ENCODE data around the gene APCDD1. TPM values are rescaled to one million over a fixed set of nuclear protein-coding genes. Genes with fewer than 3 reads are reported as not detected.

APCDD1 gene
- total RNA-seq, 1 experiment from 2014 or later: not detected

DNA sequence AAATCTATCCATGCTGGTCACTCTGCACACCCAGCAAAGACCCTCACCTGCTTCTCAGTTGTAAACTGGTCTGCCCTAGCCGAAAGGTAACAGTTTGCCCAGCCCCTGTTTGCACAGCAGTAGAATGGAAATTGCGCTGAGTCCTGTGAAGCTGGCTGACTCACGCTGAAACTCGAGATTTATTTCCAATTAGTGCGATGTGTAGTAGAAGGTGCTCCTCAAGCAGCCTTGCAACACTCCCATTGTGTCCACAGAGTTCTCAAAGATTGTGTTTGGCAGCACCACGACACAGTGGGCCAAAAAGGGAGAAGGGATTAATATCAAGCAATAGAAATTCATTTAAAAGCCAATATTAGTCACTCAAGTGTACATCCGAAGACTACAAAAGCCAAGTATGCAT, 21.7 kb upstream of the APCDD1 start:
- CTCF ChIA-PET: no interaction called here
- Mint-ChIP-seq H3K27me3 (ENCODE audit: unreplicated experiment) (peaks cover 31% of the 10 kb centered on the region), H3K4me1 (ENCODE audit: low read depth, unreplicated experiment) (peaks cover 9% of the 10 kb centered on the region), H3K9me3 (ENCODE audit: low read depth, unreplicated experiment) (no peaks in the 10 kb centered on the region), H3K4me3 (ENCODE audit: low read depth, unreplicated experiment) (no peak overlapping the region), H3K27ac (ENCODE audit: unreplicated experiment) (no peak overlapping the region), H3K36me3 (ENCODE audit: insufficient read depth, unreplicated experiment) (no peaks in the 10 kb centered on the region)
- BruUV-seq (replicated peaks): no TSS peak
- TF ChIP-seq, protein P1, sequence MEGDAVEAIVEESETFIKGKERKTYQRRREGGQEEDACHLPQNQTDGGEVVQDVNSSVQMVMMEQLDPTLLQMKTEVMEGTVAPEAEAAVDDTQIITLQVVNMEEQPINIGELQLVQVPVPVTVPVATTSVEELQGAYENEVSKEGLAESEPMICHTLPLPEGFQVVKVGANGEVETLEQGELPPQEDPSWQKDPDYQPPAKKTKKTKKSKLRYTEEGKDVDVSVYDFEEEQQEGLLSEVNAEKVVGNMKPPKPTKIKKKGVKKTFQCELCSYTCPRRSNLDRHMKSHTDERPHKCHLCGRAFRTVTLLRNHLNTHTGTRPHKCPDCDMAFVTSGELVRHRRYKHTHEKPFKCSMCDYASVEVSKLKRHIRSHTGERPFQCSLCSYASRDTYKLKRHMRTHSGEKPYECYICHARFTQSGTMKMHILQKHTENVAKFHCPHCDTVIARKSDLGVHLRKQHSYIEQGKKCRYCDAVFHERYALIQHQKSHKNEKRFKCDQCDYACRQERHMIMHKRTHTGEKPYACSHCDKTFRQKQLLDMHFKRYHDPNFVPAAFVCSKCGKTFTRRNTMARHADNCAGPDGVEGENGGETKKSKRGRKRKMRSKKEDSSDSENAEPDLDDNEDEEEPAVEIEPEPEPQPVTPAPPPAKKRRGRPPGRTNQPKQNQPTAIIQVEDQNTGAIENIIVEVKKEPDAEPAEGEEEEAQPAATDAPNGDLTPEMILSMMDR (IDR thresholded peaks at IDR 0.05; ENCODE audit: unreplicated experiment): no peak
- DNase-seq: no peak
- intact Hi-C loops (cut with micrococcal nuclease; ENCODE audit: unreplicated experiment): loop anchor here (10.0 kb wide), 1 partner anchor 358 kb away; no protein-coding TSS in a partner anchor

DNA sequence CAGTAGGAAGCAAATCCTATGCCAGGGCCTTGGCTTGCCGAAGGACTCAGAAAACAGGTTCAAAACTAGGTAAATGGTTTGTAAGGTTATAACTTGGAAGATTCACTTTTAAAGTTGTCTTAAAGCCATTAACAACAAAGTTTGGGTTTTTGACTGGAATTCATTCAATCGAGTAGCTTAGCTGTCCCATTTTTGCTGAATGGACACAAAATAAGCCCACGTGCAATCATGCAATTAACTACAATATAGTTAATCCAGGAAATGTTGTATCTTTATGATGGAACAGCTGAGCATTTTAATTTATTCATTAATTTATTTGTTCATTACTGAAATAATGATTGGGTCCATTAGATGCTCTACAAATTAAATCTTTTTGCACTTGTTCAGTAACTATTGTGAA, 18.3 kb upstream of the APCDD1 start:
- no peak for DNase-seq
- Mint-ChIP-seq H3K36me3 (ENCODE audit: insufficient read depth, unreplicated experiment) (no peaks in the 10 kb centered on the region), H3K27me3 (ENCODE audit: unreplicated experiment) (peaks cover 48% of the 10 kb centered on the region), H3K9me3 (ENCODE audit: low read depth, unreplicated experiment) (no peaks in the 10 kb centered on the region), H3K4me1 (ENCODE audit: low read depth, unreplicated experiment) (peaks cover 9% of the 10 kb centered on the region), H3K27ac (ENCODE audit: unreplicated experiment) (no peak overlapping the region), H3K4me3 (ENCODE audit: low read depth, unreplicated experiment) (no peak overlapping the region)
- CTCF ChIA-PET: no interaction called here
- intact Hi-C loops (cut with micrococcal nuclease; ENCODE audit: unreplicated experiment): loop anchor here (10.0 kb wide), 1 partner anchor 361 kb away; no protein-coding TSS in a partner anchor
- TF ChIP-seq, protein P1 (IDR thresholded peaks at IDR 0.05; ENCODE audit: unreplicated experiment): no peak
- BruUV-seq (replicated peaks): no TSS peak

DNA sequence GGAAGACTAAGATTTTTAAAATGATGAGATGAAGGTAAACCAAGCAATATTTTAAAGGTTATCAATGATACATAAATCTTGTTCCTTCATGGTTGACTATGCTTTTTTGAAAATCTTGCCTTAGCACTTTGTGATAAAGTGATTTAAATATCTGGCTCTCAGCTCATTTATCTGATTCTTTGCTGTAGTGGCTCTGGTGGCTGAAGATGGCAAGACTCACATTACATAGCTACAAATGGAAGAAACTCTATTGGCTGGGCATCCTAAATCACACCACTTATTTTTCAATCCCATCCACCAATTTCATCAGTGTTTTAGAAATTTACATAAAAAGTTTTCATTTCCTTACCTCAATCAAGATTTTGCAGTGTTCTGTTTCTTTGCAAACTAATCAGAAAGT, 16.6 kb upstream of the APCDD1 start:
- DNase-seq: no peak
- Mint-ChIP-seq H3K27ac (ENCODE audit: unreplicated experiment) (no peak overlapping the region), H3K27me3 (ENCODE audit: unreplicated experiment) (peaks cover 55% of the 10 kb centered on the region), H3K4me1 (ENCODE audit: low read depth, unreplicated experiment) (no peaks in the 10 kb centered on the region), H3K4me3 (ENCODE audit: low read depth, unreplicated experiment) (no peak overlapping the region), H3K9me3 (ENCODE audit: low read depth, unreplicated experiment) (no peaks in the 10 kb centered on the region), H3K36me3 (ENCODE audit: insufficient read depth, unreplicated experiment) (no peaks in the 10 kb centered on the region)
- CTCF ChIA-PET: interaction anchor here (1.0 to 1.4 kb wide), 3 partner anchors 8 to 402 kb away, joined by 3 to 5 read pairs (median 4); no protein-coding TSS in a partner anchor
- intact Hi-C loops (cut with micrococcal nuclease; ENCODE audit: unreplicated experiment): loop anchor here (10.0 kb wide), 1 partner anchor 363 kb away; no protein-coding TSS in a partner anchor
- no TSS peak for BruUV-seq (replicated peaks)
- TF ChIP-seq, protein P1 (IDR thresholded peaks at IDR 0.05; ENCODE audit: unreplicated experiment): peak; percentile 33

DNA sequence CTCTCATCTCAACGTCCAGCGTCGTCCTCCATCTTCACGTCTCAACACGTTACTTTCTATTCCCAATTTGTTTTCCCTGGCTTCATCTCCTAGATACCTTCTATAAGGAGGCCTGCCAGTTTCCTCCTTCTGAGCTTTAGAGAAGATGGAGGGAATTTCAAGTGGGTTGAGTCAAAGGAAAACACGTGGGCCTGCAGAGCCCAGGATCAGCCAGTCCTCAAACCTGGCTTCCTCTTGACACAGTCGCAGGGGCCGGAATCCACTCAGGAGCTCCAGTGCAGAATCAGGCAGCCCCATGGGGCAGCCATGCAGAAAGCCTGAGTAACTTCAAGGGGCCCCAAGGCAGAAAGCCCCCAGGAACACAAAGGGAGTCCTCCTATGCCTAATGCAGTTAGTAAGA, 14.5 kb upstream of the APCDD1 start:
- intact Hi-C loops (cut with micrococcal nuclease; ENCODE audit: unreplicated experiment): loop anchor here (10.0 kb wide), 1 partner anchor 365 kb away; no protein-coding TSS in a partner anchor
- Mint-ChIP-seq H3K9me3 (ENCODE audit: low read depth, unreplicated experiment) (no peaks in the 10 kb centered on the region), H3K27me3 (ENCODE audit: unreplicated experiment) (peaks cover 59% of the 10 kb centered on the region), H3K4me3 (ENCODE audit: low read depth, unreplicated experiment) (no peak overlapping the region), H3K27ac (ENCODE audit: unreplicated experiment) (no peak overlapping the region), H3K36me3 (ENCODE audit: insufficient read depth, unreplicated experiment) (no peaks in the 10 kb centered on the region), H3K4me1 (ENCODE audit: low read depth, unreplicated experiment) (no peaks in the 10 kb centered on the region)
- TF ChIP-seq, protein P1 (IDR thresholded peaks at IDR 0.05; ENCODE audit: unreplicated experiment): no peak
- CTCF ChIA-PET: no interaction called here
- no peak for DNase-seq
- no TSS peak for BruUV-seq (replicated peaks)
